Keratinocyte (primary cell): ENCODE measurements around the gene CHRM4. TPM values are rescaled to one million over a fixed set of nuclear protein-coding genes. Genes with fewer than 3 reads are reported as not detected.
A peak's percentile ranks its signal among the peaks of the same experiment; 100 is the strongest.

ENCODE experiments used
- DNase-seq: peaks from one replicate; pipeline ENCODE4 v3.0.0-alpha.2; 2011; ENCODE audit warnings: low read depth, missing footprints, low spot score
- FAIRE-seq: peaks from 2 replicates; lab custom pipeline; 2011; peaks lifted over from hg19 to GRCh38; lab: Jason Lieb, UNC
- H2AFZ ChIP-seq: 2 replicates; pipeline ENCODE4 v1.6.0; 2012; ENCODE audit warnings: low read length, control low read depth, inconsistent platforms; ENCODE audit not compliant: control insufficient read depth
- H3K27ac ChIP-seq: 2 replicates; pipeline ENCODE4 v1.5.1; 2011; ENCODE audit warnings: low read length; ENCODE audit not compliant: control insufficient read depth, insufficient read depth
- H3K27me3 ChIP-seq: 3 replicates; pipeline ENCODE4 v1.6.0; 2011; ENCODE audit warnings: low read length; ENCODE audit not compliant: control insufficient read depth, insufficient read depth; ENCODE audit errors: extremely low read depth
- H3K36me3 ChIP-seq, 2 experiments: 2 replicates in 1 of 2; 3 replicates in 1 of 2; pipeline ENCODE4 v1.5.1; 2011; ENCODE audit warnings: low read length in 2 of 2, mild to moderate bottlenecking in 1 of 2; ENCODE audit not compliant: control insufficient read depth in 2 of 2, insufficient read depth in 2 of 2; ENCODE audit errors: extremely low read depth in 1 of 2
- H3K4me1 ChIP-seq: 3 replicates; pipeline ENCODE4 v1.5.1; 2011; ENCODE audit warnings: low read length; ENCODE audit not compliant: control insufficient read depth, insufficient read depth; ENCODE audit errors: extremely low read depth
- H3K4me2 ChIP-seq: 3 replicates; pipeline ENCODE4 v1.6.0; 2011; ENCODE audit warnings: low read depth, low read length; ENCODE audit not compliant: control insufficient read depth, insufficient read depth; ENCODE audit errors: extremely low read depth
- H3K4me3 ChIP-seq, 3 experiments: fragments of 200-600 bp in 1 of 3; sonication (generic) in 1 of 3; 2 replicates in 2 of 3; 3 replicates in 1 of 3; pipeline ENCODE4 v1.5.1; 2011 to 2016; ENCODE audit warnings: low read length in 3 of 3, mild to moderate bottlenecking in 3 of 3, control low read depth in 2 of 3, inconsistent platforms in 1 of 3, low read depth in 1 of 3, mixed read lengths in 1 of 3, mixed run types in 1 of 3, moderate library complexity in 1 of 3; ENCODE audit not compliant: control insufficient read depth in 2 of 3, insufficient read depth in 2 of 3; ENCODE audit errors: extremely low read depth in 1 of 3
- H3K79me2 ChIP-seq: 2 replicates; pipeline ENCODE4 v1.6.0; 2012; ENCODE audit warnings: low read length; ENCODE audit not compliant: control insufficient read depth, insufficient read depth
- H3K9ac ChIP-seq: 3 replicates; pipeline ENCODE4 v1.6.0; 2011; ENCODE audit warnings: low read length; ENCODE audit not compliant: control insufficient read depth, insufficient read depth; ENCODE audit errors: extremely low read depth
- H3K9me1 ChIP-seq: 3 replicates; pipeline ENCODE4 v1.6.0; 2011; ENCODE audit warnings: low read length; ENCODE audit not compliant: control insufficient read depth, insufficient read depth; ENCODE audit errors: extremely low read depth
- H3K9me3 ChIP-seq: 2 replicates; pipeline ENCODE4 v1.5.1; 2012; ENCODE audit warnings: low read depth, low read length; ENCODE audit not compliant: control insufficient read depth
- H4K20me1 ChIP-seq: 3 replicates; pipeline ENCODE4 v1.6.0; 2011; ENCODE audit warnings: low read length; ENCODE audit not compliant: control insufficient read depth, insufficient read depth; ENCODE audit errors: extremely low read depth
- EZH2 ChIP-seq: IDR thresholded peaks from one replicate; pipeline ENCODE4 v1.6.1; 2012; ENCODE audit warnings: inconsistent platforms, mild to moderate bottlenecking, low read length, moderate library complexity
- dilution Hi-C: fragments of 300-500 bp; cut with MboI; formaldehyde crosslinking; loops from one replicate; pipeline ENCODE4 v1.7.0; 2020; ENCODE audit warnings: low sequenced_read_pairs; ENCODE audit not compliant: extremely low pct_ligation_motif_present
- polyA plus RNA-seq, 5 experiments: library from polyadenylated mRNA; depleted of rRNA in 3 of 5; stranded (reverse) in 3 of 5; stranded (forward) in 1 of 5; unstranded in 1 of 5; fragments of >200 nt; gene quantifications; 1 replicate in 1 of 5; 2 replicates in 3 of 5; 3 replicates in 1 of 5; pipeline versions ENCODE4 v1.2.1 to v1.2.3, GENCODE V29; 2011 to 2012; ENCODE audit warnings: missing spikeins in 2 of 5, low read depth in 1 of 5, low replicate concordance in 1 of 5
- TF ChIP-seq, protein P1 (sequence below), 3 experiments: IDR thresholded peaks in 1 of 3; conservative IDR thresholded peaks in 1 of 3; optimal IDR thresholded peaks in 1 of 3; 2 replicates in 2 of 3; 3 replicates in 1 of 3; pipeline versions ENCODE3 to v1.5.1; 2011; ENCODE audit warnings: low read length in 3 of 3, mild to moderate bottlenecking in 3 of 3, moderate library complexity in 2 of 3, control low read depth in 1 of 3, inconsistent platforms in 1 of 3; ENCODE audit not compliant: insufficient read depth in 2 of 3; ENCODE audit errors: extremely low read depth in 1 of 3

CHRM4 gene
- polyA plus RNA-seq, 1 donor (not counting 4 experiments of a cell fraction or from before 2014, with no cell fraction given): not detected

DNA sequence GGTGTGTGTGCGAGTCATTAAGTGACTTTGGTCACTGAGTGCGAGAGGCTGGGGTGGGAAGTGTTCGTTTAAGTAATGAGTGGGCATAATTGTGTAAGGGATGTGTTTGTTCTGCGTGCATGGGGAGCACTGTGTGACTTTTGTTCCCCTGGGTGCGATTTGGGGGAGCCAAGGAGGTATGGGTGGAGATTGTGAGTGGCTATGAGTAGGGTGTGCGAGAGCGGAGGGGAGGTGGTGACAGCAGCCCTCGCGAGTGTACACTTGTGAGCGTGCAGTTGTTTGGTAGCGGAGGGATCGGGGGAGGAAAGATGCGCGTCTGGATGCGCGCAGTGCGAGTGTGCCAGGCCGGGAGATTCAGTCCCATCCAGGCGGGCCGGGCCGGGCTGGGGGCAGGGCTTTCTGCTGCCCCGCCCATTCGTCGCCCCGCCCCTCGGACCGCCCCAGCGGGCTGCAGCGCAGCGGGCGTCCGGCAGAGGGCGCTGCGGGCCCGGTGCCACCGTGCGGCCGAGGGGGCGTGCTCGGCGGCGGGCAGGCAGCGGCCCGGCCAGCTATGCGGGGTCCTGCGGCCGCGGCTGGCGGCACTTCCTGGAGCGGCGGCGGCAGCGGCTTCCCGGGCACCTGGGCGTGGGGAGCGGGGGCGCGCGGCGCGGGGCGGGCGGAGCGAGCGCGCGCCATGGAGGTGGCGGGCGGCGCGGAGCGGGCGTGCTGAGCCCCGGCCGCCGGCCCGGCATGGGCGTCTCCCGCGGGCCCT lies 44.5 kb downstream of the CHRM4 start, which contains the start of gene DGKZ:
Gene DGKZ (plus strand): TSS at position 578 of the 751 bp plus-strand sequence. CDS start 197 bp downstream, outside the sequence.
- peak within 1 kb of the TSS; percentile 97 for H3K4me2 ChIP-seq
- no peak for TF ChIP-seq EZH2
- TF ChIP-seq, protein P1, sequence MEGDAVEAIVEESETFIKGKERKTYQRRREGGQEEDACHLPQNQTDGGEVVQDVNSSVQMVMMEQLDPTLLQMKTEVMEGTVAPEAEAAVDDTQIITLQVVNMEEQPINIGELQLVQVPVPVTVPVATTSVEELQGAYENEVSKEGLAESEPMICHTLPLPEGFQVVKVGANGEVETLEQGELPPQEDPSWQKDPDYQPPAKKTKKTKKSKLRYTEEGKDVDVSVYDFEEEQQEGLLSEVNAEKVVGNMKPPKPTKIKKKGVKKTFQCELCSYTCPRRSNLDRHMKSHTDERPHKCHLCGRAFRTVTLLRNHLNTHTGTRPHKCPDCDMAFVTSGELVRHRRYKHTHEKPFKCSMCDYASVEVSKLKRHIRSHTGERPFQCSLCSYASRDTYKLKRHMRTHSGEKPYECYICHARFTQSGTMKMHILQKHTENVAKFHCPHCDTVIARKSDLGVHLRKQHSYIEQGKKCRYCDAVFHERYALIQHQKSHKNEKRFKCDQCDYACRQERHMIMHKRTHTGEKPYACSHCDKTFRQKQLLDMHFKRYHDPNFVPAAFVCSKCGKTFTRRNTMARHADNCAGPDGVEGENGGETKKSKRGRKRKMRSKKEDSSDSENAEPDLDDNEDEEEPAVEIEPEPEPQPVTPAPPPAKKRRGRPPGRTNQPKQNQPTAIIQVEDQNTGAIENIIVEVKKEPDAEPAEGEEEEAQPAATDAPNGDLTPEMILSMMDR (optimal IDR thresholded peaks at IDR 0.05 in 1 of 3, IDR thresholded peaks at IDR 0.05 in 1 of 3, conservative IDR thresholded peaks at IDR 0.05 in 1 of 3; ENCODE audit: extremely low read depth in 1 of 3, insufficient read depth in 2 of 3, low read length in 3 of 3): peak in 2 of 3 experiments; percentile 58 to 92
- H3K36me3 ChIP-seq: peaks cover 2 to 8% of the 10 kb centered on the region in 2 experiments
- H3K9ac ChIP-seq: peak within 1 kb of the TSS; percentile 84
- no peak for FAIRE-seq
- peaks cover 72% of the 10 kb centered on the region for H3K4me1 ChIP-seq
- H3K9me3 ChIP-seq: no peaks in the 10 kb centered on the region
- peaks cover 3% of the 10 kb centered on the region for H4K20me1 ChIP-seq
- peaks cover 60% of the 10 kb centered on the region for H3K79me2 ChIP-seq
- DNase-seq: no peak
- H3K27me3 ChIP-seq: no peaks in the 10 kb centered on the region
- peak within 1 kb of the TSS; percentile 49 for H3K27ac ChIP-seq
- H3K4me3 ChIP-seq: peak within 1 kb of the TSS; percentile 79 to 88 (median 86)
- H3K9me1 ChIP-seq: peaks cover 5% of the 10 kb centered on the region
- dilution Hi-C loops: no loop called here
- peak within 1 kb of the TSS; percentile 64 for H2AFZ ChIP-seq

DNA sequence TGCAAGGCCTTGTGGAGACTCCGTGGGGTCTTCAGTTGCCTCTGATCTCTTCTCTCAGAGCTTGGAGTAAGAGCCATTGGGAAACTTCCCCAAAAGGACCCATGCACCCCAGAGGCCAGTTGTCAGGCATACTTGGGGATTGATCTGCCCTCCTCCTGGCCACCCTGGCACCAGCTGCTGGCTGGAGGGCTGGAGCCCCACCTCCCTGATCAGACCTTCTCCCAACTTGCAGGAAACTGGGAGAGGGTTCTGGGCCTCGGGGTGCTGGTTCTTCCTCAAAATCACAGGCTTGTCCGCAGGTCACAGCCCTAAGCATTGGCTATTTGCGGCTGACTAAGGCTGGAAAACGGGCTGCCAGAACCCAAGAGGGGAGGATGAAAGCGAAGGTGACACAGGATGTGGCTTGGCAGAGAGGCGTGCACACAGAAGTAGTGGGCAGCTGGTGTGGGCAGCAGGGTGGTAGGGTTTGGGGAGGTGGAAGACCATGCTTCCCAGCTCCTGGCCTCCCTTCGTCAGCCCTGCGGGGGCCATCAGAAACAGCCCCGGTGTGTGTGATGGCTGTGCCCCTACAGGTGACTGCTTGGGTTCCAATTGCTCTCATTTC lies 45.6 kb downstream of the CHRM4 start:
- Histone ChIP-seq H3K36me3 (peaks cover 2 to 4% of the 10 kb centered on the region in 2 experiments), H3K27me3 (no peaks in the 10 kb centered on the region), H3K4me2 (peak overlapping the region; percentile 97), H3K9me3 (no peaks in the 10 kb centered on the region), H3K9me1 (peaks cover 3% of the 10 kb centered on the region), H3K79me2 (peaks cover 50% of the 10 kb centered on the region), H4K20me1 (no peaks in the 10 kb centered on the region), H3K27ac (peak overlapping the region; percentile 22), H3K4me3 (peak overlapping the region; percentile 57 to 81 (median 75)), H2AFZ (no peak overlapping the region), H3K4me1 (peaks cover 61% of the 10 kb centered on the region), H3K9ac (peak overlapping the region; percentile 72)
- TF ChIP-seq EZH2: no peak
- TF ChIP-seq, protein P1 (optimal IDR thresholded peaks at IDR 0.05 in 1 of 3, IDR thresholded peaks at IDR 0.05 in 1 of 3, conservative IDR thresholded peaks at IDR 0.05 in 1 of 3; ENCODE audit: extremely low read depth in 1 of 3, insufficient read depth in 2 of 3, low read length in 3 of 3): no peak
- DNase-seq (no peak), FAIRE-seq (no peak)
- dilution Hi-C loops: no loop called here
